Keratinocyte (primary cell): ENCODE data around the gene AMD1. TPM values are rescaled to one million over a fixed set of nuclear protein-coding genes. Genes with fewer than 3 reads are reported as not detected.

Source experiments
- DNase-seq: peaks from one replicate; pipeline ENCODE4 v3.0.0-alpha.2; 2011; ENCODE audit warnings: low read depth, missing footprints, low spot score
- FAIRE-seq: peaks from 2 replicates; lab custom pipeline; 2011; peaks lifted over from hg19 to GRCh38; lab: Jason Lieb, UNC
- H2AFZ ChIP-seq: 2 replicates; pipeline ENCODE4 v1.6.0; 2012; ENCODE audit warnings: low read length, control low read depth, inconsistent platforms; ENCODE audit not compliant: control insufficient read depth
- H3K27ac ChIP-seq: 2 replicates; pipeline ENCODE4 v1.5.1; 2011; ENCODE audit warnings: low read length; ENCODE audit not compliant: control insufficient read depth, insufficient read depth
- H3K27me3 ChIP-seq: 3 replicates; pipeline ENCODE4 v1.6.0; 2011; ENCODE audit warnings: low read length; ENCODE audit not compliant: control insufficient read depth, insufficient read depth; ENCODE audit errors: extremely low read depth
- H3K36me3 ChIP-seq, 2 experiments: 2 replicates in 1 of 2; 3 replicates in 1 of 2; pipeline ENCODE4 v1.5.1; 2011; ENCODE audit warnings: low read length in 2 of 2, mild to moderate bottlenecking in 1 of 2; ENCODE audit not compliant: control insufficient read depth in 2 of 2, insufficient read depth in 2 of 2; ENCODE audit errors: extremely low read depth in 1 of 2
- H3K4me1 ChIP-seq: 3 replicates; pipeline ENCODE4 v1.5.1; 2011; ENCODE audit warnings: low read length; ENCODE audit not compliant: control insufficient read depth, insufficient read depth; ENCODE audit errors: extremely low read depth
- H3K4me2 ChIP-seq: 3 replicates; pipeline ENCODE4 v1.6.0; 2011; ENCODE audit warnings: low read depth, low read length; ENCODE audit not compliant: control insufficient read depth, insufficient read depth; ENCODE audit errors: extremely low read depth
- H3K4me3 ChIP-seq, 3 experiments: fragments of 200-600 bp in 1 of 3; sonication (generic) in 1 of 3; 2 replicates in 2 of 3; 3 replicates in 1 of 3; pipeline ENCODE4 v1.5.1; 2011 to 2016; ENCODE audit warnings: low read length in 3 of 3, mild to moderate bottlenecking in 3 of 3, control low read depth in 2 of 3, inconsistent platforms in 1 of 3, low read depth in 1 of 3, mixed read lengths in 1 of 3, mixed run types in 1 of 3, moderate library complexity in 1 of 3; ENCODE audit not compliant: control insufficient read depth in 2 of 3, insufficient read depth in 2 of 3; ENCODE audit errors: extremely low read depth in 1 of 3
- H3K79me2 ChIP-seq: 2 replicates; pipeline ENCODE4 v1.6.0; 2012; ENCODE audit warnings: low read length; ENCODE audit not compliant: control insufficient read depth, insufficient read depth
- H3K9ac ChIP-seq: 3 replicates; pipeline ENCODE4 v1.6.0; 2011; ENCODE audit warnings: low read length; ENCODE audit not compliant: control insufficient read depth, insufficient read depth; ENCODE audit errors: extremely low read depth
- H3K9me1 ChIP-seq: 3 replicates; pipeline ENCODE4 v1.6.0; 2011; ENCODE audit warnings: low read length; ENCODE audit not compliant: control insufficient read depth, insufficient read depth; ENCODE audit errors: extremely low read depth
- H3K9me3 ChIP-seq: 2 replicates; pipeline ENCODE4 v1.5.1; 2012; ENCODE audit warnings: low read depth, low read length; ENCODE audit not compliant: control insufficient read depth
- H4K20me1 ChIP-seq: 3 replicates; pipeline ENCODE4 v1.6.0; 2011; ENCODE audit warnings: low read length; ENCODE audit not compliant: control insufficient read depth, insufficient read depth; ENCODE audit errors: extremely low read depth
- EZH2 ChIP-seq: IDR thresholded peaks from one replicate; pipeline ENCODE4 v1.6.1; 2012; ENCODE audit warnings: inconsistent platforms, mild to moderate bottlenecking, low read length, moderate library complexity
- dilution Hi-C: fragments of 300-500 bp; cut with MboI; formaldehyde crosslinking; loops from one replicate; pipeline ENCODE4 v1.7.0; 2020; ENCODE audit warnings: low sequenced_read_pairs; ENCODE audit not compliant: extremely low pct_ligation_motif_present
- polyA plus RNA-seq, 5 experiments: library from polyadenylated mRNA; depleted of rRNA in 3 of 5; stranded (reverse) in 3 of 5; stranded (forward) in 1 of 5; unstranded in 1 of 5; fragments of >200 nt; gene quantifications; 1 replicate in 1 of 5; 2 replicates in 3 of 5; 3 replicates in 1 of 5; pipeline versions ENCODE4 v1.2.1 to v1.2.3, GENCODE V29; 2011 to 2012; ENCODE audit warnings: missing spikeins in 2 of 5, low read depth in 1 of 5, low replicate concordance in 1 of 5
- TF ChIP-seq, protein P1 (sequence below), 3 experiments: IDR thresholded peaks in 1 of 3; conservative IDR thresholded peaks in 1 of 3; optimal IDR thresholded peaks in 1 of 3; 2 replicates in 2 of 3; 3 replicates in 1 of 3; pipeline versions ENCODE3 to v1.5.1; 2011; ENCODE audit warnings: low read length in 3 of 3, mild to moderate bottlenecking in 3 of 3, moderate library complexity in 2 of 3, control low read depth in 1 of 3, inconsistent platforms in 1 of 3; ENCODE audit not compliant: insufficient read depth in 2 of 3; ENCODE audit errors: extremely low read depth in 1 of 3

Gene AMD1
- polyA plus RNA-seq, 1 donor (not counting 4 experiments of a cell fraction or from before 2014, with no cell fraction given): 90.9 TPM

DNA sequence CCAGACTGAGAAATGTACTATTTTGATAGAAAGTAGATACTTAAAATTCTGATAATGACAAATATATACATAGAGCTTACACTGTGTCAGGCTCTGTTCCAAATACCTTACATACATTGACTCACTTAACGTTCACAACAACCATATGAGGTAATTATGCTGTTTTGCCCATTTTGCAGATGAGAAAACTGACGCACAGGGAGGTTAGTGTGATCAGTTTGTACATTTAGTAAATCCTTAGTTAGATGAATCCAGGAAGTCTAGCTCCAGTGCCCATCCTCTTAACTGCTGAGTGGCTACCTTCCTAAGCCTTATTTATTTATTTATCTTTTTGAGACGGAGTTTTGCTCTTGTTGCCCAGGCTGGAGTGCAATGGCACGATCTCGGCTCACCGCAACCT, 60.6 kb downstream of the AMD1 start:
- no peak for DNase-seq
- dilution Hi-C loops: no loop called here
- no peak overlapping the region for H3K27ac ChIP-seq
- TF ChIP-seq, protein P1, sequence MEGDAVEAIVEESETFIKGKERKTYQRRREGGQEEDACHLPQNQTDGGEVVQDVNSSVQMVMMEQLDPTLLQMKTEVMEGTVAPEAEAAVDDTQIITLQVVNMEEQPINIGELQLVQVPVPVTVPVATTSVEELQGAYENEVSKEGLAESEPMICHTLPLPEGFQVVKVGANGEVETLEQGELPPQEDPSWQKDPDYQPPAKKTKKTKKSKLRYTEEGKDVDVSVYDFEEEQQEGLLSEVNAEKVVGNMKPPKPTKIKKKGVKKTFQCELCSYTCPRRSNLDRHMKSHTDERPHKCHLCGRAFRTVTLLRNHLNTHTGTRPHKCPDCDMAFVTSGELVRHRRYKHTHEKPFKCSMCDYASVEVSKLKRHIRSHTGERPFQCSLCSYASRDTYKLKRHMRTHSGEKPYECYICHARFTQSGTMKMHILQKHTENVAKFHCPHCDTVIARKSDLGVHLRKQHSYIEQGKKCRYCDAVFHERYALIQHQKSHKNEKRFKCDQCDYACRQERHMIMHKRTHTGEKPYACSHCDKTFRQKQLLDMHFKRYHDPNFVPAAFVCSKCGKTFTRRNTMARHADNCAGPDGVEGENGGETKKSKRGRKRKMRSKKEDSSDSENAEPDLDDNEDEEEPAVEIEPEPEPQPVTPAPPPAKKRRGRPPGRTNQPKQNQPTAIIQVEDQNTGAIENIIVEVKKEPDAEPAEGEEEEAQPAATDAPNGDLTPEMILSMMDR (optimal IDR thresholded peaks at IDR 0.05 in 1 of 3, IDR thresholded peaks at IDR 0.05 in 1 of 3, conservative IDR thresholded peaks at IDR 0.05 in 1 of 3; ENCODE audit: extremely low read depth in 1 of 3, insufficient read depth in 2 of 3, low read length in 3 of 3): no peak
- no peak for TF ChIP-seq EZH2
- no peak overlapping the region for H3K4me3 ChIP-seq
- H2AFZ ChIP-seq: no peak overlapping the region
- H3K27me3 ChIP-seq: no peaks in the 10 kb centered on the region
- no peaks in the 10 kb centered on the region for H3K36me3 ChIP-seq
- H3K9me3 ChIP-seq: no peaks in the 10 kb centered on the region
- no peak for FAIRE-seq
- H3K9me1 ChIP-seq: no peaks in the 10 kb centered on the region
- H3K4me1 ChIP-seq: no peaks in the 10 kb centered on the region
- H3K79me2 ChIP-seq: no peaks in the 10 kb centered on the region
- H3K9ac ChIP-seq: no peak overlapping the region
- no peak overlapping the region for H3K4me2 ChIP-seq
- H4K20me1 ChIP-seq: no peaks in the 10 kb centered on the region

DNA sequence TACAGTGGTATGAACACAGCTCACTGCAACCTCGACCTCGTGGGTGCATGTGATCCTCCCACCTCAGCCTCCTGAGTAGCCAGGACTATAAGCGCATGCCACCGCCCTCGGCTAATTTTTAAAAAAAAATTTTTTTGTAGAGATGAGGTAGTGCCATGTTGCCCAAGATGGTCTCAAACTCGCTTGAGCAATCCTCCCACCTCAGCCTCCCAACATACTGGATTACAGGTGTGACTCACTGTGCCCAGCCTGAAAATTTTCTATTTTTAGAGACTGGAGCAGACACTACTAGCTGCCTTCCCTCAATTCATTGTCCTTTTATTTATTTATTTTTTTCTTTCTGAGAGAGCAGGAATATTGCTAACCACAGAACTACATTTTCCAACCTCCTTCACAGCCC, 63.6 kb downstream of the AMD1 start:
- H3K27ac ChIP-seq: no peak overlapping the region
- no peaks in the 10 kb centered on the region for H3K27me3 ChIP-seq
- H3K4me2 ChIP-seq: no peak overlapping the region
- no peak for TF ChIP-seq EZH2
- TF ChIP-seq, protein P1 (optimal IDR thresholded peaks at IDR 0.05 in 1 of 3, IDR thresholded peaks at IDR 0.05 in 1 of 3, conservative IDR thresholded peaks at IDR 0.05 in 1 of 3; ENCODE audit: extremely low read depth in 1 of 3, insufficient read depth in 2 of 3, low read length in 3 of 3): no peak
- H3K9me1 ChIP-seq: no peaks in the 10 kb centered on the region
- H2AFZ ChIP-seq: no peak overlapping the region
- H3K79me2 ChIP-seq: no peaks in the 10 kb centered on the region
- dilution Hi-C loops: no loop called here
- no peaks in the 10 kb centered on the region for H3K36me3 ChIP-seq
- no peak overlapping the region for H3K9ac ChIP-seq
- no peaks in the 10 kb centered on the region for H3K4me1 ChIP-seq
- no peak overlapping the region for H3K4me3 ChIP-seq
- no peak for FAIRE-seq
- no peaks in the 10 kb centered on the region for H3K9me3 ChIP-seq
- no peaks in the 10 kb centered on the region for H4K20me1 ChIP-seq
- no peak for DNase-seq
